A673 (cell line): ENCODE measurements around the gene ATP6V1G1. TPM values are rescaled to one million over a fixed set of nuclear protein-coding genes. Genes with fewer than 3 reads are reported as not detected.

ENCODE experiments used
- BruUV-seq: library from RNA; stranded (reverse); fragments of 400-500 nt; replicated peaks from 2 replicates; lab custom pipeline; 2021; lab: Mats Ljungman, UMichigan
- CTCF ChIA-PET: fragments of 300-600 bp; sonication (Branson Sonifier 250); formaldehyde crosslinking; loops from one replicate; lab custom pipeline; 2022; ENCODE audit warnings: antibody characterized with exemption; lab: Charles Lee
- POLR2A ChIA-PET: fragments of 300-600 bp; sonication (Branson Sonifier 250); formaldehyde crosslinking; loops from one replicate; lab custom pipeline; 2022; ENCODE audit warnings: antibody characterized with exemption; ENCODE audit not compliant: low non-redundant PET; lab: Charles Lee
- DNase-seq: peaks from one replicate; pipeline ENCODE4 v3.0.0-alpha.2; 2015; ENCODE audit warnings: low spot score
- H3K27ac ChIP-seq: fragments of 200-600 bp; sonication (generic); 2 replicates; pipeline ENCODE4 v1.5.1; 2016; ENCODE audit warnings: mixed run types, low read depth, mild to moderate bottlenecking, mixed read lengths, antibody characterized with exemption, low read length; ENCODE audit not compliant: poor library complexity, severe bottlenecking
- H3K27me3 ChIP-seq: fragments of 200-600 bp; sonication (generic); replicated peaks from 2 replicates; pipeline ENCODE4 v1.6.1; 2017; ENCODE audit warnings: mixed run types, low read depth, mild to moderate bottlenecking, mixed read lengths, antibody characterized with exemption, low read length; ENCODE audit not compliant: insufficient read depth, poor library complexity
- H3K36me3 ChIP-seq: fragments of 200-600 bp; sonication (generic); 2 replicates; pipeline ENCODE4 v1.6.1; 2016; ENCODE audit warnings: mixed run types, mild to moderate bottlenecking, mixed read lengths, antibody characterized with exemption, low read length; ENCODE audit not compliant: insufficient read depth, poor library complexity, severe bottlenecking
- H3K4me1 ChIP-seq: fragments of 200-600 bp; sonication (generic); 2 replicates; pipeline ENCODE4 v1.6.1; 2017; ENCODE audit warnings: mixed run types, mild to moderate bottlenecking, mixed read lengths, antibody characterized with exemption, low read length; ENCODE audit not compliant: insufficient read depth, poor library complexity, severe bottlenecking
- H3K4me3 ChIP-seq: fragments of 200-600 bp; sonication (generic); 2 replicates; pipeline ENCODE4 v1.5.1; 2016; ENCODE audit warnings: low read depth, mixed run types, mild to moderate bottlenecking, mixed read lengths, low read length; ENCODE audit not compliant: poor library complexity, severe bottlenecking
- H3K9me3 ChIP-seq: fragments of 200-600 bp; sonication (generic); 2 replicates; pipeline ENCODE4 v1.6.1; 2016; ENCODE audit warnings: mixed run types, low read depth, mild to moderate bottlenecking, mixed read lengths, antibody characterized with exemption, low read length; ENCODE audit not compliant: poor library complexity, severe bottlenecking
- CTCF ChIP-seq: fragments of 300-800, 200-600 bp; sonication (generic); conservative IDR thresholded peaks from 2 replicates; pipeline ENCODE4 v1.5.1; 2017; ENCODE audit warnings: low read depth, mild to moderate bottlenecking, antibody characterized with exemption, low read length, moderate library complexity, mixed read lengths
- EZH2 ChIP-seq: fragments of 200-600 bp; sonication (generic); IDR thresholded peaks from 2 replicates; pipeline ENCODE4 v1.6.1; 2017; ENCODE audit warnings: borderline replicate concordance, low read depth, mild to moderate bottlenecking, mixed read lengths, antibody characterized with exemption, low read length; ENCODE audit not compliant: poor library complexity, severe bottlenecking
- intact Hi-C: fragments of 100-400 bp; cut with micrococcal nuclease; formaldehyde crosslinking; loops from one replicate; pipeline ENCODE4 v1.10.0; 2022; ENCODE audit not compliant: unreplicated experiment
- total RNA-seq: library from RNA; stranded (reverse); gene quantifications from 2 replicates; pipeline ENCODE4 v1.2.3, GENCODE V29; 2021

Gene ATP6V1G1
- total RNA-seq, 1 experiment from 2014 or later: 132 TPM

DNA sequence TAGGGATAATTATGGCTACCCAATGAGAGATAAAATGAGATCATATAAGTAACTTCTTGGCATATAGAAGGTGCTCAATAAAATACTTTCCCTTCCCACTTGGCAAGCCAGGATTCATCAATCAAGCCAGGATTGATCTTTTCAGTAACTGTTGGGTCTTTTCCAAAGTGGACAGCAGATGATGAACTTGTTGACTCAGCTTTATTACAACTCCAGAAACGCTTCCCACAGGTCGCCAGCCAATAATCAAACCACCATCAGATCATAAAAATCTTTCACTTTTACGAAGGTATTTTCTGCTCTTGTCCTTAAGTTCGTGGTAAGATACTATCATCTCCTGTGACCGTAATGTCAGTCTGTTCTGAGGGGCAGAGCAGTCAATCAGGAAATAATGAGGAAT is 42.5 kb upstream of the ATP6V1G1 start:
- ChIA-PET POLR2A (no interaction called here), CTCF (no interaction called here)
- no peaks in the 10 kb centered on the region for H3K36me3 ChIP-seq
- H3K27ac ChIP-seq: no peak overlapping the region
- no peak for DNase-seq
- no peaks in the 10 kb centered on the region for H3K4me1 ChIP-seq
- H3K4me3 ChIP-seq: no peak overlapping the region
- BruUV-seq: no TSS peak
- TF ChIP-seq CTCF (no peak), EZH2 (no peak)
- H3K9me3 ChIP-seq: no peaks in the 10 kb centered on the region
- peaks cover 22% of the 10 kb centered on the region for H3K27me3 ChIP-seq
- intact Hi-C loops: no loop called here

- TF ChIP-seq CTCF (no peak), EZH2 (no peak)
- POLR2A ChIA-PET: no interaction called here
- CTCF ChIA-PET: no interaction called here
- BruUV-seq: no TSS peak
- intact Hi-C loops: no loop called here
- H3K4me1 ChIP-seq: no peaks in the 10 kb centered on the region
- peaks cover 22% of the 10 kb centered on the region for H3K27me3 ChIP-seq
- H3K4me3 ChIP-seq: no peak overlapping the region
- no peaks in the 10 kb centered on the region for H3K9me3 ChIP-seq
- no peaks in the 10 kb centered on the region for H3K36me3 ChIP-seq
- no peak overlapping the region for H3K27ac ChIP-seq
- DNase-seq: no peak
These were observed 40.7 kb upstream of the ATP6V1G1 start for GRCh38 chr9:114546851-114547250.

DNA sequence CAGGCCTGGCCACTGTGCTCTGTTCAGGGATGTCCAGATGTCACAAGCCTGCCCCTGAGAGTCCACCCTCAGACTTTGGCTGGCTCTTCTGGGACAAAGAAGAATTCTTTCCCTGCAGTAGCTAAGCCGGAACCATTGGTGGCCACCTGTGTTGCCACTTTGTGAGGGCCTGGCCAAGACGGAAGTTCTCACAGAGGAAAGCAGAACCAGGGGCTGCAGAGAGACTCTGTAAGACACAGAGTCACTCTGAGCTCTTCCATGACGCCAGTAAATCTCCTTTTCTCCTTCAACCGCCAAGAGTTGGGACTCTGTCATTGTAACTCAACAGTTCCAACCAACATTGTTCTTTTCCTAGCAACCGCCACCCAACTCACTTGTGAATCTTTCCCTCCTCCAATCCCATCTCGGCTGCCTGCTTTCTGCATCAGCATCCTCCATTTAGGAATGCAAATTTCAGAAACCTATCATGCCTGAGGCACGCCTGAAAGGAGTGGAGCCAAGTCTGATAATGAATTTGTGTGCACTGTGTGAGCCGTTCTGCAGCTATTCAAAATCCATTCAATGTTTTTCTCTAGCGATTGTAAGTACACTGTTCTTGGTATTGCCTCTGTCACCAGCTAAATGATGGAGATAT is 37.8 kb upstream of the ATP6V1G1 start:
- BruUV-seq: no TSS peak
- Histone ChIP-seq H3K27ac (no peak overlapping the region), H3K9me3 (no peaks in the 10 kb centered on the region), H3K36me3 (no peaks in the 10 kb centered on the region), H3K4me3 (no peak overlapping the region), H3K27me3 (peaks cover 22% of the 10 kb centered on the region), H3K4me1 (no peaks in the 10 kb centered on the region)
- intact Hi-C loops: no loop called here
- no peak for TF ChIP-seq CTCF
- no peak for TF ChIP-seq EZH2
- POLR2A ChIA-PET: interaction anchor here (0.6 kb wide), 1 partner anchor 152 kb away, joined by 3 read pairs; no protein-coding TSS in a partner anchor
- CTCF ChIA-PET: no interaction called here
- DNase-seq: no peak
